Activated CD8-positive, alpha-beta memory T cell treated with anti-CD3 and anti-CD28 coated beads, Interleukin-2, amount 50 U/mL, for 24 hours (primary cell): ENCODE data around the gene PGAP2.
"Not testable (repeated sequence)": the region's sequence is repeated elsewhere in the genome, so short reads cannot be mapped to it uniquely, and the experiment has no call there.

ENCODE experiments used
- DNase-seq: peaks from one replicate; pipeline ENCODE4 v3.0.0-alpha.2; 2020; ENCODE audit errors: extremely low read depth

The PGAP2 gene

DNA sequence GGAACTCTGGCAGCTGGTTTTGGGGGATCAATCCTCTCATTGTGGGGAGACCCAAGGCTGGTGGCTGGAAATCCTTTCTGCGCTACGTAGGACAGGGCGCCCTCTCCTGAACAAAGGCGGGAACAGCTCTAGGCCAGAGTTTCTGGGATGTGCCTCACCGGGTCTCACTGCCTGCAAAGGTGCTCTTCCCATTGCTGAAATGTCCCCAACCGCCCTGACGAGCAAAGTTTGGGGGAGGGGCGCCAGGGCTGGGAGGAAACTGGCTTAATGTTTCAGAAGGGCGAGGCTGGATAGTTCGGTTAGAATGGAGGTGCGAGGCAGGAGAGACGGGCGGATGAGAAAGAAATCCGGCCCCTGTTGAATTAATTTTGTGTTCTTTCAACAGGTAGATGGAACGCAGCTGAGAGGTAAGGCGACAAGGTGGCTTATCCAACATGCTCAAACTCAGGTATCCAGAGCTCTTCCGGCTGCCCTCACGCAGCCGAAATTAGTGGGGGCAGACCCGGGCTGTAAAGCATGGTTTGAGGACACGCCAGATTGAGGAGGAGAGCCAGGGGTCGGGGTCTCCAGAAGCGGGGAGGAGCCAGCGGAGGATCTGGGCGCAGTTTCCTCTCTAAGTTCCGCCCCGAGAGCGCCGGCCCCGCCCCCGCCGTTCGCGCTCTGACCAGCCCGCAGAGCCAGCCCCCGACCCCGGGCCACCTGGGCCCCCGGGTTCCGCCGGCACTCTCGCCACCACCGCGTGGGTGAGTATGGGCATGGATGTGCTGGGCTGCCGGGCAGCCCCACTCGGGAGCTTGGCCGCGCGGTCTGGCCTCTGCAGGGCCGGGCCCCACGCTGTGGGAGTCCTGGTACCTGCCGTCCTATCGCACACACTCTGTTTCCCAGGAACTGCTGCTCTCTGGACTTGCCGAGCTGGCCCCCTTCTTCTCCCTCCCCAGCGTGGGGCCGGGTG, at the start of gene PGAP2:
TSS of gene PGAP2 (plus strand) at position 652 of the 952 bp plus-strand sequence. CDS start 2,700 bp downstream, outside the sequence.
- DNase-seq = no peak

- DNase-seq = no peak
Measured at GRCh38 chr11:3764266-3764665, 44.1 kb upstream of the PGAP2 start.

GRCh38 chr11:3766836-3767235, 41.5 kb upstream of the PGAP2 start:
- DNase-seq = not testable (repeated sequence)

DNA sequence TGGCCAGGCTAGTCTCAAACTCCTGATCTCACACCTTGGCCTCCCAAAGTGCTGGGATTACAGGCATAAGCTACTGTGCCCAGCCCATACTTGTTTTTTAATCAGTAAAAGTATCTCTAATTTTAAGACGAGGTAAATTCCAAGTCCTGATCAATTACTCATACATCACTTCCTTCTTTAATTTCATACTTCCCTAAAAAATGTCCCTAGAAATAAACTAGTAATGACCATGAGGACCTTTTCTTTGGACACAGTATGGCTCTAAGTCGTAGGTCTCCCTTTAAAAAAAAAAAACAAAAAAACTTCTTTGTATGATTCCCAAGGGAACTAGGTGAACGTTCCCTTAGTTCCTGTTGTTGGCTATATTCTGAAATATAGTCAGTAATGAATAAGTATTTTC, 40.8 kb upstream of the PGAP2 start:
- no peak for DNase-seq

DNA sequence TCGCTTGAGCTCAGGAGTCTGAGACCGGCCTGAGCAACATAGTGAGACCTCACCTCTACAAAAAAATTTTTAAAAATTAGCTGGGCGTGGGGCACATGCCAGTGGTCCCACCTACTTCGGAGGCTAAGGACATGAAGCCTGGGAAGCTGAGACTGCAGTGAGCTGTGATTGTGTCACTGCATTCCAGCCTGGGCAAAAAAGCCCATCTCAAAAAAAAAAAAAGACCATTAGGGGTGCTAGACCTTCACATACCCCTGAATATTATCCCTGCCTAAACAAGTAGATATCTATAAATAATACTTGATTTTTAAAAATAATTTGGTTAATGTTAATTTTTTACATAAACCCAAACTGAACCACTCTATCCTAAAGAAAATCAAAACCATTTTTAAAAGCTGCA, 35.2 kb upstream of the PGAP2 start:
- DNase-seq = no peak

DNA sequence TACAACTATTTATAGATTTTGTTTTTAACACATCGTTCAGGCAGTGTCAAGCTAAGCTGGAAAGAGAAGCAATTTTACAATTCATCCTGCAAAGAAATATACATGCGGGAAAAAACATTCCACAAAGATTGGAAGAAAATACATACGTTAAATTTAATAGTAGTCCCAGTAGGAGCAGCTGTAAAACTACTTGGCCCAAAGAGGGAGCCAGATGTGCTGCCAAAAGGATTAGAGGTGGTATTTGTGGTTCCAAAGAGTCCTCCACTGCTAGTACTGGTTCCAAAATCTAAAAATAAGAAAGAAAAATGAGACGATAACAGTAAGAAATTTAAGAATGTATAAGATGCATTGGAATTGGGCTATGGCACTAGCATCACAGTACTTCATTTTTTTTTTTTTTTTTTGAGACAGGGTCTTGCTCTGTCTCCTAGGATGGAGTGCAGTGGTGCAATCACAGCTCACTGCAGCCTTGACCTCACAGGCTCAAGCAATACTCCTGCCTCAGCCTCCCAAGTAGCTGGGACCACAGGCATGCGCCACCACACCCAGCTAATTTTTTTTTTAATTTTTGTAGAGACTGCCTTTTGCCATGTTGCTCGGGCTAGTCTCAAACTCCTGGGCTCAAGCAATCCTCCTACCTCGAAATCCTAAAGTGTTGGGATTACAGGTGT, 32.5 kb upstream of the PGAP2 start:
- DNase-seq = no peak

GRCh38 chr11:3781423-3781822, 26.9 kb upstream of the PGAP2 start:
- DNase-seq = no peak

- DNase-seq = no peak
Measured at GRCh38 chr11:3782963-3783362, 25.4 kb upstream of the PGAP2 start.

GRCh38 chr11:3783611-3784010, 24.7 kb upstream of the PGAP2 start:
- no peak for DNase-seq

GRCh38 chr11:3786781-3787428, 21.5 kb upstream of the PGAP2 start:
- no peak for DNase-seq

DNA sequence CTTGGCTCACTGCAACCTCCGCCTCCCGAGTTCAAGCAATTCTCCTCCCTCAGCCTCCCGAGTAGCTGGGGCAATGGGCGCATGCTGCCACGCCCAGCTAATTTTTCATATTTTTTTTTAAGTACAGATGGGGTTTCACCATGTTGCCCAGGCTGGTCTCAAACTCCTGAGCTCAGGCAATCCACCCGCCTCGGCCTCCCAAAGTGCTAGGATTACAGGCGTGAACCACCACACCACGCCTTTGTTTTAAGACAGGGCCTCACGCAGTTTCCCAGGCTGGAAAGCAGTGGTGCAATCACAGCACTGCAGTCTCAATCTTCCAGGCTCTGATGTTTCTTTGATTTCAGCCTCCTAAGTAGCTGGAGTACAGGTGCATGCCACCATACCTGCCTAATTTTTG, 14.0 kb upstream of the PGAP2 start:
- not testable (repeated sequence) for DNase-seq

DNA sequence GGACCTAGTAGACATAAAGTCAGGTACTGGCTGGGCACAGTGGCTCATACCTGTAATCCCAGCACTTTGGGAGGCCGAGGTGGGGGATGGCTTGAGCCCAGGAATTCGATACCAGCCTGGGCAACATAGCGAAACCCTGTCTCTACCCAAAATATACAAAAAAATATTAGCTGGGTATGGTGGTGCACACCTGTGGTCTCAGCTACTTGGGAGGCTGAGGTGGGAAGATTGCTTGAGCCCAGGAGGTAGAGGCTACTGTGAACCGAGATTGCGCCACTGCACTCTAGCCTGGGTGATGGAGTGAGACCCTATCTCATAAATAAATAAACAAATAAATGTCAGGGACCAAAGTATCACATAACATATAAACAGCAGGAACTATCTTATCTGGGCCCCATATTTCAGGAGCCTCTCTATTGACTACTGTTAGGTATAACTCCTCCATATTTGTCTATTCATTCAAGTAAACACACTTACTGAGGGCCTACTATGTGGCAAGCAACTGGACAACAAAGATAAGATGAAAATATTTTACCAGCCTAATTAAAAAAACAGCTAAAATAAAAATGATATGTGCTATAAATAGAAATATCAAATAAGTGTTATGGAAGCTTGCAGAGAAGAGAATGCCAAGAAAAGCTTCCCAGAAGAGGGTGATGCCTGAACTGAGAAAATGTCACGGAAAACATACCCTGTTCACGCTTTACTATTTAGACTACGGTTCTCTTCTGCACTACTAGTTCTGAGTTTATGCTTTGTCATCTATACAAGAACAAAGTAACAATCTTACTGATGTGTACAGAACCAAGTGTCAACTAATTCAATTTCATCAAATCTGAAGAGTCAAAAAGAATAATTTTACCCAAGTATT, 13.0 kb upstream of the PGAP2 start:
- no peak for DNase-seq

DNA sequence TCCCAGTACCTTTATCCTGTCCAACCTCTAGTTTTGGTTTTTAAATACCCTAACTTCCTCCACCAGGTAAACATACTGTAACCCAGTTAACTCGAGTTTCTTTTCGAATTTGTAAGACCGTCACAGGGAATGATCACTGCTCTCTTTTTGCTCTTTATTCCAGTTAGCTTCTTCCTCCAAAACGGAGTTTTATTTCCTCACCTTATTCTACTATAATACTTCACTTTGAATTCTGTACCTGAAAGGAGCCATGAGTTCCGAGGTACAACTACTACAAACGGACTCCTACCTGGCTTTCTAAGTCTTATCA, 12.4 kb upstream of the PGAP2 start:
- no peak for DNase-seq

- no peak for DNase-seq
Measured at GRCh38 chr11:3796346-3796745, 12.0 kb upstream of the PGAP2 start.

DNA sequence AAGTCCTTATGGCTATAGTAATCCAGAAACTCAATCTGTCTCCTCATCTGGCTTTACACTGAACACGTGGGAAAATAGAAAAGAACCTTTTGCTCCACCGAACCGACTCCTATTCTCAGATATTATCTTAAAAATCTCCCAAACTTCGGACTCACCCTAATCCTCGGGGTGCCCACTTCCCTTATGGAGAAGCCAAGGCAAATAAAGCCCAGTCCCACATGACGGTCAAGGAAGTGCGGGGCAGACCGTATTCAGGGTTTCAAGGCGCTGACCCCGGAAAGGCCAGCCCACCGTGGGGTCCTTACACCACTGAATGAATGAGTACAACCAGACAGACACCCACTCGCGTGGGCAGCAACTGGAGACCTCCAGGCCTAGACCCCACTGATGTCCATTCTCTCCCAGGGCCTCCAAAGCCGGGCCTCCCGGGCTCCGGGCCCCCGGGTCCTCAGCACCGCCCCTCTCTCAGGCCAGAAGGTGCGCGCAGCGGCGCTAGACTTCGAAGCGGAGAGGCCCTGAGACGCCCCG, 11.5 kb upstream of the PGAP2 start:
- no peak for DNase-seq

- peak; percentile 99 for DNase-seq
Measured at GRCh38 chr11:3797329-3798090, 10.8 kb upstream of the PGAP2 start, which contains the start of gene NUP98. TSS of gene NUP98 (minus strand) at chr11:3797554. CDS start at chr11:3782117, 15,437 bp downstream.

GRCh38 chr11:3799143-3799542, 9.2 kb upstream of the PGAP2 start:
- DNase-seq = no peak

DNA sequence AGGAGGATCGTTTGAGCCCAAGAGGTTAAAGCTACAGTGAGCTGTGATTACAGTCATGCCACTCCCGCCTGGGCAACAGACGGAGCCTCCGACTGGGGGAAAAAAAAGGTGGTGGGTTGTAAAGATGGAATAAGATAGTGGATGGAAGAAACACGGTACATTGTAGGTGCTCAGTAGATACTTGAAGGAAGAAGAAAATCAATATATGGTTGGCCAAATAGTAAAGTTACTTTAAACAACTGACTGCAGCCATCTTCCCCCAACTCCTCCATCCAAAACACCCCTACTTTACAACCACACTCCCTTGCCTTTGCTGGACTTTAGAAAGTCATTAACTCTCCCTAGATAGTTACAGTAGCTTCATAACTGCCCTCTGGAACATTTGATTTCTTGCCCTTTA, 8.5 kb upstream of the PGAP2 start:
- DNase-seq = no peak

DNA sequence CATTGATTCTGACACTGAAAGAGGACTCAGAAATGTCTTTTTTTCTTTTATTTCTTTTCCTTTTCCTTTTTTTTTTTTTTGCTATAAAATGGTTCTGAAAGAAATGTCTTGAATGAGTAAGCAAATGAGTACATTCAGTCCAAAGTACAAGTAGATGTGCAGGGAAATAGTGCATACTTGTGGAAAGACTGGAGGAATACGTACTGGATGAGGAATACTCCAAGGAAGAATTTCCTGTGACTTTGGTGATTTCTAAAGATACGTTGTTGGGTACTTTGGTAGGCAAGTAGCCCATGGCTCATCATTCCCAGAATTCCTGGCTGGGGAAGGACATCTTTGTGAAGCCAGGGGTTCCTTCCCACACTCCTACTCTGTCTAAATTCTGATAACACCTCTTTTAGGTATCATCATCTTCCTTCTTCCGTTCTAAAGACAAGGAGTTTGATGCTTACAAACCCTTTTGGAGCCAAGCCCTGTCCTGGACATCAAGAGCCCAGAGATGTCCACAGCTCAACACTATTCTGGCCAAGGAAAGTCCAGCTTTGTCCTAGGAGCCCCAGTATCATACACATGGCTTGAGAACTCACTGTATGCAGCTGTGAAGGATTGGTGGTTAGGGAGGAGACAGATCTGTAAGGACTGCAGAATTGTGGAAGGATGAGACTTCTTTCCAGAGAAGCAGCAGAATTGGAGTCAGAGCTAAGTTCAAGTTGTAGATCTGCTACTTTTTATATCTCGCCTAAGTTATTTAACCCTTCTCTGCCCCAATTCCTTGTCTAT, 6.2 kb upstream of the PGAP2 start:
- DNase-seq = no peak
